Fibroblast of skin of back (primary cell): ENCODE measurements around the gene SYT10. TPM values are rescaled to one million over a fixed set of nuclear protein-coding genes. Genes with fewer than 3 reads are reported as not detected.
"Not testable (repeated sequence)": the region's sequence is repeated elsewhere in the genome, so short reads cannot be mapped to it uniquely, and the experiment has no call there.

Experiments
- DNase-seq: peaks from one replicate; pipeline ENCODE4 v3.0.0-alpha.2; 2013
- polyA plus RNA-seq, 2 experiments: library from polyadenylated mRNA; unstranded; fragments of 120-200 nt; gene quantifications; one replicate each; pipeline ENCODE4 v1.2.1, GENCODE V29; 2013; ENCODE audit not compliant: insufficient read length in 2 of 2

SYT10 gene, protein sequence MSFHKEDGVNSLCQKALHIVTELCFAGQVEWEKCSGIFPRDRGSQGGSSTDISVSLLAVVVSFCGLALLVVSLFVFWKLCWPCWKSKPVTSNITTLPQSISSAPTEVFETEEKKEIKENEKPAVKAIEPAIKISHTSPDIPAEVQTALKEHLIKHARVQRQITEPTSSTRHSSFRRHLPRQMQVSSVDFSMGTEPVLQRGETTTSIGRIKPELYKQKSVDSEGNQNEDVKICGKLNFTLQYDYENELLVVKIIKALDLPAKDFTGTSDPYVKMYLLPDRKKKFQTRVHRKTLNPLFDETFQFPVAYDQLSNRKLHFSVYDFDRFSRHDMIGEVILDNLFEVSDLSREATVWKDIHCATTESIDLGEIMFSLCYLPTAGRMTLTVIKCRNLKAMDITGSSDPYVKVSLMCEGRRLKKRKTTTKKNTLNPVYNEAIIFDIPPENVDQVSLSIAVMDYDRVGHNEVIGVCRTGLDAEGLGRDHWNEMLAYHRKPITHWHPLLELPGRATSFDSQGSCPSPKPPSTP
- polyA plus RNA-seq (2013, experiment 1 of 2; ENCODE audit: insufficient read length), result not detected
- not detected for polyA plus RNA-seq (2013, experiment 2 of 2; ENCODE audit: insufficient read length)

DNA sequence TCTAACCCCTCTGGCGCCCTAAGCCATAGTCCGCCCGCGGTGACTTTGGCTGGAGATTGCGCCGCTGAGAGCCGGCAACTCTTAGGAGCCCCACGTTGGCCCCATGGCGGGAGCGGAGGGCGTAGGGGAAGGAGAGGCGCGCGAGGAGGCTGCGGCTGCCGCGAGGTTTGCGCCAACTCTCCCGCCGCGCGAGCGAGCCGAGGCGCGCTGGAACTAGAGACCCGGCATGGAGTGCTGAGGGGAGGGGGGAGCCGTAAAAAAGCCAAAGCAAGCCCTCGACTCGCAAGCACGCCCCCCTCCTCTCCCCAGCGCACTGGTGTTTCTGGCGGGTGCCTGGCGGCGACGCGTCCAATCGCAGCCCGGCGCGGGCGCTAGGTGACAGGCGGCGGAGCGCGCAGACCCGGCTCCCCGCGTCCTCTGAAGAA lies at the start of gene SYT10:
Gene SYT10, minus strand, starts transcription at position 233 of the 425 bp plus-strand sequence. CDS start 297 bp downstream, outside the sequence.
- DNase-seq, result peak; percentile 4

DNA sequence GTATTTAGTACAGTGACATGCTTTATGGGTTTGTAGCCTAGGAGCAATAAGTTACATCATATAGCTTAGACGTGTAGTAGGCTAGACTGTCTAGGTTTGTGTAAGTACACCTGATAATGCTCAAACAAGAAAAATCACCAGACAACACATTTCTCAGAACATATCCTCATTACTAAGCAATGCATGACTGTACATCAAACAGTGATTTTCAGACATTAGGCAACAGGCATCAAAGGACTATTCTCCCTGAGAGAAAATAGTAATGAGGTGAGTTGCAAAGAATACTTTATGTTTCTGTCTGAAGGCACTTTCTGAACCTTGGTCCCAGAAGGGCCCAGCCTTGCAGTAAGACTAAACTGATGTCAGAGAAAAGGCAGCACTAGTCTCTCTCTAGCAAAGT lies 48.4 kb upstream of the SYT10 start:
- DNase-seq, result no peak

DNA sequence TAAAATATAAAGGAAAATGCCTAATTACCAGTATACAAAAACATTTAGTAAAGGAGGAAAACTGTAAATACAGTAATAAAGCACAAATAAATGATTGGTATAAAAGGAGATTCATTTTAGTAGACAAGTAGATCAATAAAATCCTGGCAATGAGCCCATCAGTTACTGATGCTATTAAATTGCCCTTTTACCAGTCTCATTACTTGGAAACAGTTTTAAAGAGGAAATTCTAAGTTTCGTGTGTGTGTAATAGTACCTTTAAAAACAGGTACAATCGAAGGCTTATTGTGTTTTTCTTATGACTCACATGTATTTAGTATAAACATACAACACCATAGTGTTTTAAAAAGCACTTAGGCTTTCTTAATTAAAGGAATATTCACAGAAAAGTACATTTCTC lies 46.4 kb upstream of the SYT10 start:
- no peak for DNase-seq

DNA sequence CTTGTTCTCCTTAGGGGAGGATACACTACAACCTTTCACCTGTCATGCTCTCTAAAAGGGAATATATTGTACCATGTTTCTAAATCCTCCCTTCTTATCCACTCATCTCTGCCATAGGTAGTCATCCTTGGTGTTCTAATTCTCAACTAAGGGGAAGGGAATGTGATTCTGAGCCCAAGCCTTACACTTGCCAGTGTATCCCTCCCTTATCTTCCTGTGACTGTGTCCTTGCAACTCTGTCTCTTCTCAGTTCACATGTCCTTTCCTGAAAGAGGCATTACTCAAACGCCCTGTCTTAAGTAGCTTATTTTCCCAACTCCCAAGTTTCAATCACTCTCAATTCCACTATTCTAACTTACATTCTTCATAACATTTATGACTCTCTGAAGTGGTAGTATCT lies 44.5 kb upstream of the SYT10 start:
- DNase-seq, result no peak

DNA sequence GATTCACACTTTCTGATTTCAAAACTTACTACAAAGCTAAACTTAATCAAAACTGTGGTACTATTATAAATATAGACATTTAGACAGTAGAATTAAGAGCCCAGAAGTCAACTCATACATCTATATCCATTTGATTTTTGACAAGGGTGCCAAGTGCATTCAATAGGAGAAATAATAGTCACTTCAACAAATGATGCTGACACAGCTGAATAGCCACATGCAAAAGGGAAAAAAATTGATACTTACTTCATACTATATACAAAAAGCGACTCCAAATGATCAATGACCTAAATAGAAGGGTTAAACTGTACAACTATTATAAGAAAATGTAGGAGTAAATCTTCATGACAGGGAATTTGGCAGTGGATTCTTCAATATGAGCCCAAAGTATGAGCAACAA lies 40.7 kb upstream of the SYT10 start:
- DNase-seq, result no peak

DNA sequence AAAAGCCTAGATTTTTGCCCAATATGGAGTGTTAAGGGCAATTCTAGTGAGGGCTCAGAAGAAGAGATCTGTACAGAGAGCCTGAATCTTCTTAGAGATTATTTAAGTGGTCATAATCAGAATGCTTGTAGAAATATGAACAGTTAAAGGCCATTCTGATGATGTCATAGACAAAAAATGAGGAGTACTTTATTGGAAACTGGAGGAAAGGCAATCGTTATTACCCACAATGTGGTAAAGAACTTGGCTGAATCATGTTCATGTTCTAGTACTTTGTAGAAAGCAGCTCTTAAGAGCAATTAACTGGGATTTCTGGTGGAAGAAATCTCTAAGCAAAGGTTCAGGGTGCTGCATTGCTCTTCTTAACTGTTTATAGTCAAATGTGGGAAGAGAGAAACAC lies 36.4 kb upstream of the SYT10 start:
- no peak for DNase-seq

DNA sequence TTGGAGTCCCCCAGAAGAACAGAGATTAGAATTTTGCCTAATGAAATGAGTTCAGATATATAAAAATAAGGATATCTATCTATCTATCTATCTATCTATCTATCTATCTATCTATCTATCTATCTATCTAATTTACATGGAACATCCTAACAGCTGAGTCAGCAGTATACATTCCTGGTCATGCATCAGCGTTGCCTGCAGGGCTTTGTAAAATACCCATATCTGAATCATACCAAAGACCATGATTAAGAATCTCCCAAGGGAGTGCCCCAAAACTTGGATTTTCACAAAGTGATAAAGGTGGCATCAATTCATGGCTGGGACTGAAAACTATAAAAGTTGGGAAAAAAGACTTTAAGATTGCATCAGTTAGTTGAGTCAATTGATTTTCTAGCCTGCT lies 32.7 kb upstream of the SYT10 start:
- DNase-seq, result no peak

DNA sequence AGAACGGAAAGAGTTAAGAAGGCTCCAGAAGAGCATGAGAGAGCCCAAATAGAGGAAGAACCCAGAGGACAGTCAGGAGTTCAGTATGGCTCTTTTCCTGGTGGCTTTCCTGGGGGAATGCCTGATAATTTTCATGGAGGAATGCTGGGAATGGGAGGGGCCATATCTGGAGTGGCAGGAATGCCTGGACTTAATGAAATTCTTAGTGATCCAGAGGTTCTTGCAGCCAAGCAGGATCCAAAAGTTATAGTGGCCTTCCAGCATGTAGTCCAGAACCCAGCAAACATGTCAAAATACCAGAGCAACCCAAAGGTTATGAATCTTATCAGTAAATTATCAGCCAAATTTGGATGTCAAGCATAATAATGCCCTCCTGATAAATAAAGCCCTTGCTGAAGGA lies 15.5 kb upstream of the SYT10 start:
- no peak for DNase-seq

DNA sequence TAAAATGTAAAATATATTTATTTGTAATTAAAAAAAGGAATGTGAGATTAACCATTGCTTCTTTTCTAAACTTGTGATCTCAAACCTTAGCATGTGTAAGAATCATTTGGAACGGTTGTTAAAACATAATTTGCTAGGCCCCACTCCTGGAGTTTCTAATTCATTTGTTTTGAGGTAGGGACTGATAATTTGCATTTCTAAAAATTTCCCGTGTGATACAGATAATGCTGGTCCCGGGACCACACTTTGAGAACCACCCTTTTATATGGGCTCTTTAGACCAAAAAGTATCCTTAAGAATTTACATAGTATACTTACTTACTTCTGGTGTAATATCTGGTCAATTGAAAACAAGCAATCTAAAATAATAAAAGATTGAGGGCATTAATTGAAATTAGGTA lies 10.9 kb upstream of the SYT10 start:
- DNase-seq, result no peak

DNA sequence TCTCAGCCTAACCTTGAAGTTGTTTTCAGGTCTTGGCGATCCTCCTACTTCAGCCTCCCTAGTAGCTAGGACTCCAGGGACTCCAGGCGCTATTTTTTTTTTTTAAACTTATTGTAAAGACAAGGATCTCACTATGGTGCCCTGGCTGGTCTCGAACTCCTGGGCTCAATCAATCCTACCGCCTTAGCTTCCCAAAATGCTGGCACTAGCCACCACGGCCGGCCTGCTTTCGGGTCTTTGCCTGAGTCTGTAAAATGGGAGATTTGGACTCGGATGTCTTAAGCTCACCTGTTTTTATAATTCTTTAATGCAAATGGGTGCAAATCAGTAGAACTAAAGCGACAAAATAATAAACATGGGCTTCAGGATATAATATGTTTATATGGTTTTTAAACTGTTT lies 858 bp upstream of the SYT10 start:
- DNase-seq, result no peak

DNA sequence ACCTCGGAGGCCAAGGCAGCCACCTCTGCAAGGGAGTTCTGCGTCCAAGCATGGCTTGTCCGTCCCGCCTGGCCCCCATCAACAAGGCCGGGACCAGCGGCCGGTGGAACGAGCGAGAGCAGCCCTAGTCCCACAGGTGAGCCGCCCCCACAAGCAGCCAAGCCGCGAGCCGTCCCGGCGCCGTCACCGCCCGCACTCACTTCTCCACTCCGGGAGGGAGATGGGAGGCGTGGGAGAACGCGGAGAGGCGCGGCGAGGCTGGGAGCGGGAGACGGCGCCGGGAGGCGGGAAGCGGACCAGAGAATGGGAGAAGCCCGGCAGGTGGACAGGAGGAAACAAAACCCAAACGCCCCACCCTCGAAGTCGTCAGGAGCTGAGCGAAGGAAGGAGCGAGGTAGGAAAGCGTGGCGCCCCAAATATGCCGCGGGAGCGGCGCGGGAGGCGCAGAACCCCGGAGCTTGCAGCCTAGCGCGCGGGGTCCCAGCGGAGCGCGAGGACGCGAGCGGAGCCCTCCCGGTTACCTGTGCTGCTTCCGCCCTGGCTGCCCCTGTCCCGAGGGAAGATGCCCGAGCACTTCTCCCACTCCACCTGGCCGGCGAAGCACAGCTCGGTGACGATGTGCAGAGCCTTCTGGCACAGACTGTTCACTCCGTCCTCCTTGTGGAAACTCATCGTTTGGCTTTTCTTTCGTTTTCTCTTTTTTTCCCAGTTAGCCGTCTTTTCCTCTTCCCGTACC lies 600 bp downstream of the SYT10 start:
- no peak for DNase-seq

DNA sequence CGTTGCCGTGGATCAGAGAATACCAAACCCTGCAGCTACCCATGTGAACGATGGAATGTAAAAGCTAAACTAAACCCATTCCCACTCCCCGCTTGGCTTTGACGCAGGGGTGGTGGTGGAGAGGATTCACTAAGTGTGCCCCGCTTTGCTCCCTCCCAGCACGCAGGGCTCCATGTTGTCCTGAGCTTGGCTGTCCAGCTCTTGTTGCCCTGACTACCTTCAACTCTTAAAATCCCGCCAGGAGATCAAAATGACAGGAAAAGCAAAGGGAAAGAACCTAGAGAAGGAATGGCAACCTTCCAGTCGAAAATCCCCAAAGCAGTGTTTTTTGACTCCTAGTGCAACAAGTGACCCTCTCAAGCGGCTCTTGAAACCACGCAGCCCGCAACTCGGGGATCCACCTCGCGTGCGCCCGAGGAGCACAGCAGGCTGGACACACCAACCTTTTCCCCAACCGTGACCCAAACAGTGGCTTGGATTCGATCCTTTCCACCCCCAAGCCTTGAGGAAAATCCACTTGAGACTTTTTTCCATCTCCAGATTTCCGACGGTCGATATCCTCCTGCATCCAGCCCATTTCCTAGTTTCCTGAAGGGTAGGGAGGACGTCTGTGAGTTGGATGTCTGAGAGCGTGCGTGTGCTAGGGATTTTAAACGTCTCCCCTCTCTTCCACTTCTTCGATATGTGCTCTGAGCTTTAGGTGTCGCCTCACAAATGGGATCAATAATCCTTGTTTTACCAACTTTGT lies 1.4 kb downstream of the SYT10 start:
- no peak for DNase-seq

DNA sequence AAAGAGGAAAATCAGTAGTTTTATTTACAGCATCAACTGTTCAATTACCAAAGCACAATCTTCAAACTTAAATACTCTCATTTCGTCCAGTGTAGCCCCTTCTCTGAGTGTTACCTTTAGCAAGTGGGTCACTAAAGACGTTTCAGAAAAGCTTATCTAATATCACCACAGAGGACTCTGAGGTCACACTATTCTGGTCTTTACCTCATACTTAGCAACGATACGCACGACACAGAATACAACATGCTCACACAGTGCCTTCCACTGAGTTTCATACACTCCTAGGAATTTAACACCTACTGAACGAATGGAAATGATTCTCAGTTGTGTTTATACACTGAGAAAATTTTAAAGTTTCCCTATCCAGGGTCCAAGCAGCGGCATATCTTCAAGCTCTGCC lies 2.0 kb downstream of the SYT10 start:
- DNase-seq, result no peak

DNA sequence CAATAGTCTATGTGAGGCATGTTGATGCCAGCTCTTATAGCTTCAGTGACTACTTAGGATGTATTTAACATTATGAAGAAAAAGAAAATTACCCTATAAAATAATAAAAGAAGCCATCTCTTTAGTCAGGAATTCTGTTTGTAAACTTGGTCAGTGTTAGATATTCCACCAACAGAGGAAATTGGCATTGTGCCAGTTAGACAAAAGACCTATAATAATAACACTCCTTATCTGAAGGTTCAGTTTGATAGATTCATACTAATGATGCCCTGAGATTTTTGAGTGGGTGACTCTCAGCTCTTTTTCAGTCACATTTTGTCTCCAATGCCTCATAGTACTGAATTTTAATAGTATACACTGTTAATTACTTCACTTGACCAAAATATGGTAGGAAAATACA lies 6.6 kb downstream of the SYT10 start:
- DNase-seq, result no peak

DNA sequence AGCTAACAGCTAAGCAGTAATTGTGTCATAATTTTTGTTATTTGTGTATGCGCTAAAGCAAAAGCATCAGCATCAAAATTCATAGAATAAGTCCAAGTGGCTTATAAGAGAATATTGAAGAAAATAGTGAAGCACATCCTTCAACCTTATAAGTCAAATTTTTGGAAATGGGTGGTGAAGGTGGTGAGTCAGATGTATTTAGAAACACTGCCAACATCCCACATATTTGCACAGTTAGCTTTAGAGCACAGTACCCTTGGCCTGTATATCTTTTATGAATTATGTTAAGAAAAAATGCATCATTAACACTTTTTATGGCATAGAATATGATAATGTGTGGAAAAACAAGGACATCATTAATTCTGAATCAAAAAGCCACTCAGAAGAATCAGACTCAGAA lies 8.0 kb downstream of the SYT10 start:
- no peak for DNase-seq

DNA sequence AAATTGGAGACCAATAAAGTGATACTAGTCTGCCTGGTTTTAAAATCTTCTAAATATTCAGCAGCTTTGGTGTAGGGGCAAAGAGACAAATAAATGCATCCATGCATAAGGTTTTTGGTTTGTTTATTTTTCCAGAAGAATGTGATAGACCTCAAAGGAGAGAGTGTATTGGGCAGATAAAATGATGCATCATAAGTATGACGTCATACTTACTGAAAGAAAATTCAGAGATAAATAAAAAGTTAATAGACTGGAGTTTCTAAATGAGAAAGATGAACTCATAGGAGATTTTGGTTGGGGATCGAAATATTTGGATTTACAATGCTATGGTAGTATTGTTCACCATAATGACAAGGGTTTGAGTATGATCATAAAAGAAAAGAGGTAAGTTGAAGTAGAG lies 10.2 kb downstream of the SYT10 start:
- no peak for DNase-seq

DNA sequence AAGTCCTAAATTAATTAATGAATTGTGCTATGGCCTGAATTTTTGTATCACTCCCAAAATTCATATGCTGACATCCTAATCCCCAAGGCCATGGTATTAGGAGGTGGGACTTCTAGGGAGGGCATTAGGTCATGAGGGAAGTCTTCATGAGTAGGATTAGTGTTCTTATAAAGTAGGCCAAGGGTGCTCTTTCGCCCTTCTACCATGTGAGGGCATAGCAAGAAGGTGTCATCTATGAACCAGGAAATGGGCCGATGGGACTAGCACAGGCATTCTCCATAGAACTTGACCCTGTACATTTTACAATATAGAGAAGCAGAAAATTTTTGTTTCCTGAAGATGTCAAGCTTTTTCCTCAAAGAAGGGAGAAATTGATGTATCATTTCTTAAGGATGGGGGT lies 12.5 kb downstream of the SYT10 start:
- no peak for DNase-seq

DNA sequence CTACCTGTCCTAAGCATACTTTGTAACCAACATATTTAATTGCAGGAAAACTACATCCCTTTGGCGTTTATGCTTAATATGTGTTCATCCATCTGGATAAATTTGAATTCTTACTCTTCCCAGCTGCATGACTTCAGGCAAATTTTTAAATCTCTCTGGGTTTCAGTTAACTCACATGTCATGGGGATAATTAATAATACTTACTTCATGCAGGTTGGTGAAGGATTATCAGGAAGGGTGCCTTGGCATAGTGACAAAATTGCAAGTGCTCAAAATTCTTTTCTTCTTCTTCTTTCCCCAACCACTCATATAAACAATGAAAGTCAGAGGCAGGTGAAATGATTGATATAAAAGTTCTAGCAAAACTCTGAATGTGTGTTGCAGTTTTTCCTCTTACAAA lies 15.9 kb downstream of the SYT10 start:
- DNase-seq, result no peak

DNA sequence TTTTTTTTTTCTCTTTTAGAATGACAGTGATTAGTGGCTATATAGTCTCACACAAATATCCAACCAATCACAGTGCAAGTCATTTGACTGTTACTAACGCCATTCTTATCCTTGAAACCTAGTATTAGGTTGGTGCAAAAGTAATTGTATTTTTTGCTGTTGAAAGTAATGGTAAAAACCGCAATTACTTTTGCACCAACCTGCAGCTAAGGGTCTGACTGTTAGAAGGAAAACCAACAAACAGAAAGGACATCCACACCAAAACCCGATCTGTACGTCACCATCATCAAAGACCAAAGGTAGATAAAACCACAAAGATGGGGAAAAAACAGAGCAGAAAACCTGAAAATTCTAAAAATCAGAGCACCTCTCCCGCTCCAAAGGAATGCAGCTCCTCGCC lies 27.2 kb downstream of the SYT10 start:
- not testable (repeated sequence) for DNase-seq

DNA sequence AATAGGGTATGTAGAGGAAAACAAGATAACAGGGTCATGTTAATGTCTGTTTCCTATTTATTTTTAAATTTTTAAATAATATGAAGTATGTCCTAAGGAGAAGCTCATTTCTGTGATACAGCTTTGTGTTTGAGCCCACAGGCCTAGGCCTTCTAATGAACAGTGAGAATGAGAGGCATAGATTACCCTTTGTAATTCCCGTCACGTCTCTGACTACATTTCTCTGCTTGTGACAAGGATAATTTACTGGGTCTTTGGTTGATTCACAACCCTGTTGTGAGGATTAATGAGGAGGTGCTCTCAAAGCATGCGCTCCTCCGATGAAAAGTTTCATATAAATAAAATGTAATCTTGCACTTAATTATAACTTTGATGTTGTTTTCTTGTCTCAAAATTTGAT lies 56.1 kb downstream of the SYT10 start:
- DNase-seq, result no peak

DNA sequence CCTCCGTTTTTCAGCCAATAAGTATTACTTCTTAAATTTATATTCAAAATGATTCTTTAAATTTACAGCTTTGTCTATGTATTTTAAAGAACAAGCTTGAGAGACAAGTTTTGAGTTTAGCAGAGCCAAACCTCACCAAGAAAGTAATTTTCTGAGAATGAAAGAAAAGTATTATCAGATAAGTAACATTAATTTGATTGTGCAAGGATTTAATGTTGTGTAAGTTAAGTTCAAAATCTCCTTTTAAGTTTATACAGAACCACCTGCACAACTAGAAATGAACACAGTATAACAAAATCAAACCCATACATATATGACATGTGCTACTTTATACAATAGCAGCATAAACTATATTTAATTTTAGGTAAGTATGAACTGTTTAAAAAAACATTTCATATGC lies 63.5 kb downstream of the SYT10 start:
- DNase-seq, result no peak

DNA sequence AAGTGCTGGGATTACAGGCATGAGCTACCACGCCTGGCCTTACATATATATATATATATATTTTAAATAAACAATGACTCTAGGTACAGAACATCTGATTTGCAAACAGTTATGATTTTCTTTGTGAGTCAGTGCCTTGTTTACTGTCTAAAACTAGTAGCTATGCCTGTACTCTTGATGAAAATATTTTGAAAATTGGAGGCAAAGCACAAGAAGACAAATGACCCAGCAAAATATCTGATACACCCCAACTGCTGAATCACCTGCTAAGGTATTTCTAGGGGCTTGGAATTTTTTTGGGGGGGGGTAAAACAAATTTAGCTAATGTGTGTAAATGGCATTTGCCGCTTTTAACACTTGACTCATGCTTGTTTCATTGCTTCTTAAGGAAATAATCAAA lies 69.3 kb downstream of the SYT10 start:
- no peak for DNase-seq

DNA sequence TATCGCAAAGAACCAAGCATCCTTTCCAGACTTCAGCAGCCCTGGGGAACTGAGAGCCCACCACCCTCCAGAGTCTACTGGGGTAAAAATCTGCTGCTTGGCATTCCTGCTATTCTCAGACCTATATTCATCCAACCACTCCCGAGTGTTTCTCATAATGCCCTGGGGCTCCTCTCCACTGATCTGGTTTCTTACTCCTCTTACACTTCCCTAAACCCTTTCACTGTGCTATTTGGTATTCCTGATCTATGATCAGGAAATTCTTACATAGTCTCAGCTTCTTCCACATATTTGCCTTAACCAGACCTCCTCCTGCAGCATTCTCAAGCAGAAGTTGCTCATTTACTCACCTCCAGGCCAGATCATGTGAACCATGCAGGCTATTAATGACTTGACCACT lies 82.4 kb downstream of the SYT10 start:
- DNase-seq, result no peak
